DND-41 (cell line): ENCODE results near the gene LAD1.

Source experiments
- ATAC-seq: fragments of 200-7000 bp; cut with Tn5 transposase; 3 replicates; pipeline ENCODE4 v1.9.1; 2021; ENCODE audit warnings: low read depth; ENCODE audit not compliant: insufficient read depth
- DNase-seq: peaks from one replicate; pipeline ENCODE4 v3.0.0-alpha.2; 2020
- H2AFZ ChIP-seq: 2 replicates; pipeline ENCODE4 v1.6.0; 2012; ENCODE audit warnings: low read depth, low read length
- H3K27ac ChIP-seq: 2 replicates; pipeline ENCODE4 v1.5.1; 2012; ENCODE audit warnings: low read length, inconsistent platforms
- H3K27me3 ChIP-seq: fragments of 200-600 bp; sonication (generic); 2 replicates; pipeline ENCODE4 v1.6.0; 2012; ENCODE audit warnings: low read length, mild to moderate bottlenecking, inconsistent platforms; ENCODE audit not compliant: insufficient read depth, poor library complexity
- H3K36me3 ChIP-seq: 2 replicates; pipeline ENCODE4 v1.5.1; 2012; ENCODE audit warnings: low read length, inconsistent platforms; ENCODE audit not compliant: insufficient read depth
- H3K4me1 ChIP-seq: 2 replicates; pipeline ENCODE4 v1.5.1; 2012; ENCODE audit warnings: mild to moderate bottlenecking, low read length; ENCODE audit not compliant: insufficient read depth
- H3K4me2 ChIP-seq: 2 replicates; pipeline ENCODE4 v1.6.0; 2012; ENCODE audit warnings: mild to moderate bottlenecking, moderate library complexity, low read length, inconsistent platforms; ENCODE audit not compliant: insufficient read depth
- H3K4me3 ChIP-seq, 2 experiments: fragments of 200-600 bp in 1 of 2; shearing (Covaris generic) in 1 of 2; 2 replicates each; pipeline ENCODE4 v1.5.1; 2012 to 2016; ENCODE audit warnings: inconsistent platforms in 2 of 2, low read length in 2 of 2, mild to moderate bottlenecking in 2 of 2, low read depth in 1 of 2, moderate library complexity in 1 of 2
- H3K79me2 ChIP-seq: 2 replicates; pipeline ENCODE4 v1.6.0; 2012; ENCODE audit warnings: low read length, inconsistent platforms; ENCODE audit not compliant: insufficient read depth
- H3K9ac ChIP-seq: 2 replicates; pipeline ENCODE4 v1.6.0; 2012; ENCODE audit warnings: low read depth, mild to moderate bottlenecking, inconsistent platforms, low read length, moderate library complexity
- H3K9me3 ChIP-seq: 2 replicates; pipeline ENCODE4 v1.5.1; 2012; ENCODE audit warnings: low read length, moderate library complexity, mild to moderate bottlenecking, inconsistent platforms; ENCODE audit not compliant: insufficient read depth, severe bottlenecking
- H4K20me1 ChIP-seq: 2 replicates; pipeline ENCODE4 v1.6.0; 2012; ENCODE audit warnings: low read length; ENCODE audit not compliant: insufficient read depth
- EZH2 ChIP-seq: IDR thresholded peaks from 3 replicates; pipeline ENCODE4 v1.6.1; 2012; ENCODE audit warnings: borderline replicate concordance, low read depth, mild to moderate bottlenecking, moderate library complexity, low read length, inconsistent platforms; ENCODE audit not compliant: severe bottlenecking
- TF ChIP-seq, protein P1 (sequence below): IDR thresholded peaks from 2 replicates; pipeline ENCODE4 v1.5.1; 2012; ENCODE audit warnings: borderline replicate concordance, low read length, moderate library complexity, mild to moderate bottlenecking; ENCODE audit not compliant: poor library complexity, severe bottlenecking; ENCODE audit errors: extremely low read depth

The LAD1 gene

DNA sequence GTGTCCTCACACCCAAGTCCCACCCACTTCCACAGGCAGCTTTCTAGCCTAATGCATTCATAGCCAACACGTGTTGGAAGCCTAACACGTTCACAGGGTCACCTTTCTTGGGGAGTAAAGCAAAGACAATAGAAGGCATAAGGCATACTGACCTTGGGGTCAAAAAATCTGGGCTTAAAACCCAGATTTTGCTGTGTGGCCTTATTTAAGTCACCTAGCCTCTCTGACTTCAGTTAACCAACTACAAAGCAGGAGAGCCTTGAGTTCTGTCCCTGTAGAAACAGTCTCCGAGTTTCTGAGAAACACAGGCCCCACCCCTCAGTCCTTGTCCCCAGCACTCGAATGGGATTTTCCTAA is 23.0 kb downstream of the LAD1 start:
- Histone ChIP-seq H3K36me3 (no peaks in the 10 kb centered on the region), H3K27me3 (peaks cover 38% of the 10 kb centered on the region), H3K9me3 (no peaks in the 10 kb centered on the region), H3K4me1 (no peaks in the 10 kb centered on the region), H4K20me1 (peaks cover 7% of the 10 kb centered on the region; the same call in 1 of the 2 replicates), H2AFZ (no peak overlapping the region), H3K4me2 (no peak overlapping the region), H3K79me2 (no peaks in the 10 kb centered on the region), H3K9ac (no peak overlapping the region), H3K4me3 (no peak overlapping the region), H3K27ac (no peak overlapping the region)
- ATAC-seq: no peak
- DNase-seq: no peak
- TF ChIP-seq, protein P1, sequence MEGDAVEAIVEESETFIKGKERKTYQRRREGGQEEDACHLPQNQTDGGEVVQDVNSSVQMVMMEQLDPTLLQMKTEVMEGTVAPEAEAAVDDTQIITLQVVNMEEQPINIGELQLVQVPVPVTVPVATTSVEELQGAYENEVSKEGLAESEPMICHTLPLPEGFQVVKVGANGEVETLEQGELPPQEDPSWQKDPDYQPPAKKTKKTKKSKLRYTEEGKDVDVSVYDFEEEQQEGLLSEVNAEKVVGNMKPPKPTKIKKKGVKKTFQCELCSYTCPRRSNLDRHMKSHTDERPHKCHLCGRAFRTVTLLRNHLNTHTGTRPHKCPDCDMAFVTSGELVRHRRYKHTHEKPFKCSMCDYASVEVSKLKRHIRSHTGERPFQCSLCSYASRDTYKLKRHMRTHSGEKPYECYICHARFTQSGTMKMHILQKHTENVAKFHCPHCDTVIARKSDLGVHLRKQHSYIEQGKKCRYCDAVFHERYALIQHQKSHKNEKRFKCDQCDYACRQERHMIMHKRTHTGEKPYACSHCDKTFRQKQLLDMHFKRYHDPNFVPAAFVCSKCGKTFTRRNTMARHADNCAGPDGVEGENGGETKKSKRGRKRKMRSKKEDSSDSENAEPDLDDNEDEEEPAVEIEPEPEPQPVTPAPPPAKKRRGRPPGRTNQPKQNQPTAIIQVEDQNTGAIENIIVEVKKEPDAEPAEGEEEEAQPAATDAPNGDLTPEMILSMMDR: no peak
- TF ChIP-seq EZH2: no peak

DNA sequence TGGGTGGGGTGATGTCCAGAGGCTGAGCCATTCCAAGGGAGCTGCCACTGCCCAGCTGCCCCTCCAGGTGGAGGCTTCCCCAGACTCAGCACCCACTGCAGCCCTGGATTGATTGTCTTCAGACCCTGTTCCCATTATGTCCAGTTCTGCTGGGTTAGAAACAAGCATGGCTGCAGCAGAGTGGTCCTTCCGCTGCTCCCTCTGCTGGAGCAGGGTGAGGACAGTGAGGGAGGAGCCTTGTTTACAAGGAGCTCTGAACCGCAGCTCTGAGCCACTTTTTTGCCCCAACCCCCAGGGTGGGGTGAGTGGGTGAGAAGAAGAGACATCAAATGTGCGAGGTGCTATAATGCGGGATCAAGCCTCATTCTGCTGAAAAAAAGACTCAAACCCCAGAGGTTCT is 24.0 kb downstream of the LAD1 start:
- H3K36me3 ChIP-seq: no peaks in the 10 kb centered on the region
- DNase-seq (no peak), ATAC-seq (no peak)
- H4K20me1 ChIP-seq: peaks cover 4% of the 10 kb centered on the region; the same call in 1 of the 2 replicates
- H3K27me3 ChIP-seq: peaks cover 45% of the 10 kb centered on the region
- H3K9me3 ChIP-seq: no peaks in the 10 kb centered on the region
- no peak overlapping the region for H3K9ac ChIP-seq
- no peak overlapping the region for H3K4me2 ChIP-seq
- no peak overlapping the region for H3K27ac ChIP-seq
- no peak for TF ChIP-seq EZH2
- TF ChIP-seq, protein P1: no peak
- H3K4me1 ChIP-seq: no peaks in the 10 kb centered on the region
- H3K4me3 ChIP-seq: no peak overlapping the region
- no peak overlapping the region for H2AFZ ChIP-seq
- H3K79me2 ChIP-seq: no peaks in the 10 kb centered on the region

DNA sequence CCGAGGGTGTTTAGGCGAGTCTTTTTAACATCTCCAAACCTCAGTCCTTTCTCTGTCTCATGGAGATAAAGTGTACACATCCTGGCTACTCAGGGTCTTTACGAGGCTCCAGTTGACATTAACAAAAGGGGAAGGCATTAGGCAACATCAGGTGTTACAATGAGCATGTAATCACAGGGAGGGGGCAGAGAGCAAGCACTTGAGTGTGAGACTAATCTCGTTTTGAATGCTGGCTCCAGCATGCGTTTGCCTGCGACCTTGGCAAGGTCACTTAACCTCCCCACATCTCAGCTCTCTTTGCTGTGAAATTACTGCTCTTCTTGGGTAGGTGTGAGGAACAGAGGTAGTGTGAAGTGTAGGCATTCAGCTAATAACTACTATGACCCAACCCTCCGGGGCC is 24.8 kb downstream of the LAD1 start:
- no peak for ATAC-seq
- no peak overlapping the region for H3K9ac ChIP-seq
- no peak overlapping the region for H3K27ac ChIP-seq
- DNase-seq: no peak
- no peaks in the 10 kb centered on the region for H3K4me1 ChIP-seq
- no peaks in the 10 kb centered on the region for H3K79me2 ChIP-seq
- H3K36me3 ChIP-seq: no peaks in the 10 kb centered on the region
- TF ChIP-seq, protein P1: no peak
- TF ChIP-seq EZH2: no peak
- H3K27me3 ChIP-seq: peaks cover 45% of the 10 kb centered on the region
- no peak overlapping the region for H3K4me3 ChIP-seq
- H3K4me2 ChIP-seq: no peak overlapping the region
- H3K9me3 ChIP-seq: no peaks in the 10 kb centered on the region
- peaks cover 4% of the 10 kb centered on the region; the same call in 1 of the 2 replicates for H4K20me1 ChIP-seq
- no peak overlapping the region for H2AFZ ChIP-seq

DNA sequence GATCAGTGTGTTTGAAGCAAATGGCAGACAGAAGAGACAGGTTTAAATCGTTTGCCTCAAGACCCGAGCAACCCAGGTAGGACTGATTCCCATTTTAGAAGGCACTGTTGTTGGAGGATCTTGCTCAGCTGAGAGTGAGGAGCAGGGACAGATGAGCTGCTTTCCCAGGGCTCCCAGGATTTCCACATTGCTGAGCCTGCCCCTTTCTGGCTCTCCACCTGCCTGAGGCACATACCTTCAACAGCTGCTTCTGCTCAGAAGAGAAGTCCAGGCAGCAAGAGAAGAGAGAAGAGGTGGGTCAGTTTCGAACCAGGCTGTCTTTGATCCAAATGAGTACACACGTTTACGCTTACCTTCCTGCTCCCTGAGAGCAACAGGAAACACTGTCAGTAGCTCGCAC is 27.3 kb downstream of the LAD1 start:
- Histone ChIP-seq H2AFZ (no peak overlapping the region), H3K4me1 (no peaks in the 10 kb centered on the region), H3K9me3 (no peaks in the 10 kb centered on the region), H3K79me2 (no peaks in the 10 kb centered on the region), H3K27me3 (peaks cover 43% of the 10 kb centered on the region), H3K9ac (no peak overlapping the region), H3K4me3 (no peak overlapping the region), H3K4me2 (no peak overlapping the region), H4K20me1 (peaks cover 6% of the 10 kb centered on the region; the same call in 1 of the 2 replicates), H3K36me3 (no peaks in the 10 kb centered on the region), H3K27ac (no peak overlapping the region)
- DNase-seq (no peak), ATAC-seq (no peak)
- TF ChIP-seq, protein P1: no peak
- no peak for TF ChIP-seq EZH2
